ENCODE measurements around the gene LPIN1.
A peak's percentile ranks its signal among the peaks of the same experiment; 100 is the strongest.

Gene LPIN1, protein sequence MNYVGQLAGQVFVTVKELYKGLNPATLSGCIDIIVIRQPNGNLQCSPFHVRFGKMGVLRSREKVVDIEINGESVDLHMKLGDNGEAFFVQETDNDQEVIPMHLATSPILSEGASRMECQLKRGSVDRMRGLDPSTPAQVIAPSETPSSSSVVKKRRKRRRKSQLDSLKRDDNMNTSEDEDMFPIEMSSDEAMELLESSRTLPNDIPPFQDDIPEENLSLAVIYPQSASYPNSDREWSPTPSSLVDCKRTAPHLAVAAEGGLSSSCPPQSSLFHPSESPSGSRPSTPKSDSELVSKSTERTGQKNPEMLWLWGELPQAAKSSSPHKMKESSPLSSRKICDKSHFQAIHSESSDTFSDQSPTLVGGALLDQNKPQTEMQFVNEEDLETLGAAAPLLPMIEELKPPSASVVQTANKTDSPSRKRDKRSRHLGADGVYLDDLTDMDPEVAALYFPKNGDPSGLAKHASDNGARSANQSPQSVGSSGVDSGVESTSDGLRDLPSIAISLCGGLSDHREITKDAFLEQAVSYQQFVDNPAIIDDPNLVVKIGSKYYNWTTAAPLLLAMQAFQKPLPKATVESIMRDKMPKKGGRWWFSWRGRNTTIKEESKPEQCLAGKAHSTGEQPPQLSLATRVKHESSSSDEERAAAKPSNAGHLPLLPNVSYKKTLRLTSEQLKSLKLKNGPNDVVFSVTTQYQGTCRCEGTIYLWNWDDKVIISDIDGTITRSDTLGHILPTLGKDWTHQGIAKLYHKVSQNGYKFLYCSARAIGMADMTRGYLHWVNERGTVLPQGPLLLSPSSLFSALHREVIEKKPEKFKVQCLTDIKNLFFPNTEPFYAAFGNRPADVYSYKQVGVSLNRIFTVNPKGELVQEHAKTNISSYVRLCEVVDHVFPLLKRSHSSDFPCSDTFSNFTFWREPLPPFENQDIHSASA

GRCh38 chr2:11746376-11746806 lies at the start of gene LPIN1:
Gene LPIN1, plus strand, starts transcription at chr2:11746632. Its CDS starts 18,910 bp downstream, at chr2:11765542.
- DNase-seq: peak; percentile 95

GRCh38 chr2:11696736-11697102 lies 49.7 kb upstream of the LPIN1 start:
- no peak for DNase-seq

DNA sequence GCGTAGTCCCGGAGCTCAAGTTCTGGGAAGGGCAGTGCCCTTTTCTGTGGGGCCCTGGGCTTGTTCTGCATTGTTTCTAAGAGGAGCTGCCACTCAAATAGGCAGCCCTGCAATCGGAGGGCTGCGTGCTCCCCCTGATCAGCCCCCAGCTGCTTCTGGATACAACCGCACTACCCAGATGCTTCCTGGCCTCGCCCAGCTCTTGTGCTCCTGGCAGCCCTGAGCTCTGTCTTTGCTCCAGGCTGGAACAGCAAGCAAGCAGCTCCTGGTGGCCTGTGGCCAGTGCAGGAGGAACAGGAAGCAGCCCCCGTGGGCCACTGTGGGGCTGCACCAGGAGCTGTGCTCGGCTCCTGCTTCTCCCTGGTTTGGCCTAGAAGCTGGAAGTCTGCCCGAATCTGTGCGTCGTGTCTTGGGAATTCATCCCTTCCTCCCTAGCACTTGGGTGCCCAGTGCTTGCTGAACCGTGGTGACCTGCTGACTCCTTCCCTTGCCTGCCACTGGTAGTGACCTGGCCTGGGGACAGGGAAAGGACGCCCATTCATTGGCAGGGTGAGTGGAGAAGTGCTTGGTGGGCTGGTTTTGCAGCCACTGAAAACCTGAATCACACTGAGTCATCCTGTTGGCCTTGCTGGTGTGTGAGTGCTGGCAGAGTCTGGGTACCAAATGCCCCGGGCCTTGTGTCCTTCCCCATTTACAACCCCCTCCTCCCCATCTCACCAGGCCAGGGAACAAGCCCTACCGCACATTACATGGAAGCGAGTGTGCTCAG lies 49.1 kb upstream of the LPIN1 start:
- peak; percentile 57 for DNase-seq

DNA sequence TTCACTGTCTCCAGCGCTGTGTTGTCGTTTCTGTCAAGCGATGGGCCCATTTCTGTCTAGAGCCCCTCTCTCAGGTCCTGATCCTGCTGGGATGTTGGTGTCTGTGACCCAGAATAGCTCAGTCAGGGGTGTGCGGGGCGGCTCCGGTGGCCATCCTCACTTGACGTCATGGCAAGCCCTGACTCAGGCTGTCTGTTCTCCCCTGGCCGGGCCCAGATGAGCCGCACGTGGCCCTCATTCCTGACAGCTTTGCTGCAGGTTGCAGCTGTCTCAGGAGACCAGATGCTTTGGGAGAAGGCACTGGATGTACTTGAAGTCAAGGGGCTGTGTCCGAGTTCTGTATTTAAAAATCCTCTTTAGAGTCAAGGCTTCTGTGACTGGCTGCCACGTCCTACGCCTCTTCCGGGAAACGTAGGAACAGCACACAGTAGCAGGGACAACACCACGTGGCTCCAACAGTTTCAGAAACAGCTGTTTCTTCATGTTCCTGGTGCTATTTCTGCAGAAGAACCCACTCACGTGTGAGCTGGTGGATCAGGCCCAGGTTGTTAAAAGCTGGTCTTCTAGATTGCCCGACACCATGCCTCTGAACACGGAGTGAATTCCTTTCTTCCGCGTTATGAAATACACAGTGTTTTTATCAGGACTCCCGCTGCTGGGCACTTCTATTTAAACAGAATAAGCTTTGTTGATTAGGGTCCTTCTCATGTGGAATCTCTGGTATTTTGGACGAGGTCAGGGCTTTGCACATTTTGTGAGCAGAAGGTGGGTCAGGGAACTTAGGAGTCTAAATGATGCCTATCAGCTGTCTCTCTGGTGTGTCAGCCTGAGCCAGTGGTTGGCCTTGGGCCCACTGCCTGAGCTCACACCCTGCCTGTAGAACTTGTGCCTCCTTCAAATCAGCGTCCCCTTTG lies 48.2 kb upstream of the LPIN1 start:
- peak; percentile 49 for DNase-seq

DNA sequence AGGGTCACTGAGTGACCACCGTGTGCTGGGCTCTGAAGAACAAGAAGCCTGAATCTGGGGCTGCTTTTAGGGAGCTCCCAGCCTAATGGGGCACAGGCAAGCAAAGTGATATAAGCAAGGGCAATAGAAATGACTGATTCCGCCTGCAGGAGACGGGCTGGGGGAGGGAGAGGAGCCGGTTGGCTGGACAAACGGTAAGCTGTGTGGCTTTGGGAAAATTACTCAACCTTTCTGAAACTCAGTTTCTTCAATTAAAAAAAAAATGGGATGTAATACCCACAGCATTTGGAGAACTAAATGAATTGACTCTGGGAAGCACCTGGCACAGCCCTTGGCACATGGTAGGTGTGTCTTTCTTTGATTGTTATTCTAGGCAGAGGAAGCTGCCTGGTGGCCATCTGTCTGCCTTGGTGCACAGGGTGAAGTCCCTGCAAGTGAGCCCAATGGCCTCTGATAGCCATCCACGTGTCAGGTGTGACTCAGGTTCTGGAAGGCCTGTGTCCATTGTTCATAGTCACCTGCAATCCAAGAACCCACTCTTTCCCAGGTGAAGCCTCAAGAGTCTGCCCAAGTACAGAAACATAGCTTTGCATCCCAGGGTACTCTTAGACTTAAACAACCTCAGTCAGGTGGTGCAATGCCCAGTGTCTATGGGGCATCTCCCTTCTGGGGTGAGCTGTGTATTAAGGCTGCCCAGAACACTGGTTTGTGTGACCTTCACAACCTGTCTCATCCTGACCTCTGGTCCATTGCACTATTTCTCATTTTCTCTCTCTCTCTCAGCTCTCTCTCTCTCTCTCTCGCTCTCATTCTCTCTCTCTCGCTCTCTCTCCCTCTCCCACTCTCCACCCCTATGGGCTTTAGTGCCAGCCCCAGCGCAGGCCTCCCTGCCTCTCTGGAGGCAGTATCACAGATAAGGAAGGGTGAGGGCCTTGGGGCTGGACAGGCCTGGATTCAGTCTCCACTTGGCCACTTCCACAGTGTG lies 46.5 kb upstream of the LPIN1 start:
- no peak for DNase-seq

- DNase-seq: no peak
Measured at GRCh38 chr2:11701206-11701605, 45.2 kb upstream of the LPIN1 start.

DNA sequence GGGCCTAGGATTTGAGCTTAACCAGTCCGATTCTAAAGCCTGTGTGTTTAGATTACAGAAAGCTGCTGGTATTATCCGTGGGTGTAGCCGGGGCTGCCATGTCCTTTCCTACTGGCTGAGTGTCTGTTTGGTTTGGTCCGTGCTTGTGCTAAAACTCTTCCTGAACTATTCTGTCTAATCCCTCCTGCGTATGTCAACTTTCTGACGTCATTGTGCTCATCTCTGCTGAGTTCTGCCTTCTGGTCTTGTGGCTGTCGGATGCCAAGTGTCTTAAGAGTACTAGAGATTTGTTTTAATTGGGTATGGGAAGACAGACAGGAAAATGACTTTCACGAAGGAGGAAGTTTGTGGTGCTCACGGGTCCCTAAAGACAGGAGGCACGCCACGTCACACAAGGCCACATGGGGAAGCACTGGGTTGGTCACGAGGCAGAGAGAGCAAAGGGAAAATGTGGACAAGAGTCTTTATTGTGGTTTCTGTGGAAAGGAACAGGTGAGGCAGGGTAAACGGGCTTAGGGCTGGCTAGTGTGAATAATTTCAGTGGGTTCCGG lies 44.6 kb upstream of the LPIN1 start:
- DNase-seq: no peak

DNA sequence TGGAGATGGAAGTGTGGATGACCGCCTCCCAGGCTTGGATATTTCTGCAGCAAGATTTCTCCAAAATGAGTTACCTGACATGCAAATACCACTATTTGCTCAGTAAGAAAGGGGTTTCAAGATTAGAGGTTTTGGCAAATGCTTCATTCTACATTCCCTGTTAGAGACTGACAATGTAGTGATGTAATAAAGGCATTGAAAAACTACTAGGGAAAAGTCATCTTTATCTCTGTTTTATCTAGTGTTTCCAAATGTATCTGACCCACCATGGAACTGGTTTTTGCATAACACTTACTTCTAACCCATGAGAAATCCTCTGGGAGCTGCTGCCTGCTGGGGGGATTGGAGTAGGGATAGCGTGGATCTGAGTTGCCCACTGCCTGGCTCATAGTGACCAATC lies 43.5 kb upstream of the LPIN1 start:
- DNase-seq: no peak

DNA sequence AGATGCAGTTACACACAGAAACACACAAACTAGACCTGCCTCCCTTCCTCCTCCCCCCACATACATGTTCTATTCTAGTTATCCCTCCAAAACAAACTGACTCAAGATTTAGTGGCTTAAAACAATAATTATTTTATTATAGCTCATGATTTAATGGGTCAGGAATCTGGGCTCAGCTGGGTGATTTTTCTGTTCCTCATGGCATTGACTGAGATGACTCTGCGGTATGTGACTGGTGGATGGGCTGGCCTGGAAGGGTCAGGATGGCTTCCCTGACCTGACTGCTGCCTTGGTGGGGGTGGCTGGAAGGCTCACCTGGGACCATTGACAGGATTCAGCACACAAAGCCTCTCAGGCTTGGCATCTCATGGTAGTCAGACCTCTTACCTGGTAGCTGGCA lies 42.7 kb upstream of the LPIN1 start:
- DNase-seq: no peak

GRCh38 chr2:11705063-11705462 lies 41.4 kb upstream of the LPIN1 start:
- DNase-seq: no peak

GRCh38 chr2:11705711-11706110 lies 40.7 kb upstream of the LPIN1 start:
- no peak for DNase-seq

DNA sequence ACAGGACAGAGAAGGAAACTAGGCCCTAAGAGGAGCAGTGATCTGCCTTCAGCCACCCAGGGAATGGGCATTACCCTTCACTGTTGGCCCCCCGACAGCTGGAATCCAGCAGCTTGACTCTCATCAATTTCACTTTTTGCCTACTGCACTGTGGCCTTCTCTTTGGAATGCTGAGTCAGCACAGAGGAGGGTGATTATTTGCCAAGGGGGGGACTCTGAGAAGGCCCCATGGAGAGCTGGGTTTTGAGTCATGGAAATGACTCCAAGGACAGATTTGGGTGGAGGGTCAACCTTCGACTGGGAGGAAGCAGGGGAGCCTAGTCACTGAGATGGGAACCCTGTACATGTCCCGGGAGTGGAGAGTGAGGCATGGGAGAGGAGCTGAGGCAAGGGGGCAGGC lies 38.3 kb upstream of the LPIN1 start:
- no peak for DNase-seq

GRCh38 chr2:11709293-11709692 lies 37.1 kb upstream of the LPIN1 start:
- no peak for DNase-seq

DNA sequence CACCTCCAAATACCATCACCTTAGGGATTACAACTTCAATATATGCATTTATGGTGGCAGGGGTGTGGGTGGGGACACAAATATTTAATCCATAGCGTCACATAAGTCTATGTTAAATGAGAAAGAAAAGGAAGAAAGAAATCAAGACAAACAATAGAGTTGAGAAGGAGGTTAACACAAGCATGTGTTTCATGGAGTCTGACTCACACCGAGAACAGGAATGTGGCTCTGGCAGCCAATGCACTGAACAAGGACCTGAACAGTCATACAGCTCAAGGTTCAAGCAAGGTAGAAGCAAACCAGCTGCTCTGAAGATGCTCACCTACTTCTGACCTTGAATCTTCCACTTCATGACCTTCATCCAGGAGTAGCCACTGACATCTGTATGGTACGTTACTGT lies 36.2 kb upstream of the LPIN1 start:
- peak; percentile 27 for DNase-seq

- DNase-seq: peak; percentile 29
Measured at GRCh38 chr2:11710632-11711353, 35.6 kb upstream of the LPIN1 start.

DNA sequence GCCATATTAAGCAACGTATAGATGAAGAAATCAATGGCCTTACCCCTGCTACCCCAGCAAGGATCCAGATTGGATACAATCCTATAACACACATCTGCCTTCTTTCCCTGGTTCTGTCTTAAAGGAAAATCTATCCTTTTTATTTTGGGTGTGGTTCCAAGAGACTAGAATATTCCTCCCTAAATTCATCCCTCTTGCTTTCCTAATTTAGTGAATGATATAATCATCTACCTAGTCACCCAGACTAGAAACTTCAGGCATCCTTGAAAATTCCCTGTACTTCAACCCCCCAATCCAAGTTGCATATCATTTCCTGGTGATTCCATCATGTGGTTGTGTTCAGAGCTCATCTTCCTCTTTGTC lies 35.1 kb upstream of the LPIN1 start:
- no peak for DNase-seq

DNA sequence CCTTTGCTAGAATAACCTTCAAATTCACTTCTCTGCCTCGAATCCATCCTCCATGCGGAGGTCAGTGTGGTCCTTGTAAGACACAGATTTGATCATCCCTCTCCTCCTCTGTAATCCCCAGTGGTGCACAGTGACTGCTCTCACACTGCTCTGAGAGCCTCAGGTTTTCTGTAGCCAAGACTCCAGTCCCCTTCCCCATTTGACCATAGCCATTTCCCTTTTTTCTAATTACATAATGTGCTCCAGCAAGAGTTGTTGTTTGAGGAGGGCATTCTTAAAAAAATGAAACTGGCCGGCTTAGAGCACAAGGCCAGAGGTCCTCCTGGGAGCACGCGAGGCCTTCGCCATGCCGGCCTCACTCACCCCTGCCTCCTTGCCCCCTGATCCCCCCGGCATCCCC lies 34.7 kb upstream of the LPIN1 start:
- no peak for DNase-seq

DNA sequence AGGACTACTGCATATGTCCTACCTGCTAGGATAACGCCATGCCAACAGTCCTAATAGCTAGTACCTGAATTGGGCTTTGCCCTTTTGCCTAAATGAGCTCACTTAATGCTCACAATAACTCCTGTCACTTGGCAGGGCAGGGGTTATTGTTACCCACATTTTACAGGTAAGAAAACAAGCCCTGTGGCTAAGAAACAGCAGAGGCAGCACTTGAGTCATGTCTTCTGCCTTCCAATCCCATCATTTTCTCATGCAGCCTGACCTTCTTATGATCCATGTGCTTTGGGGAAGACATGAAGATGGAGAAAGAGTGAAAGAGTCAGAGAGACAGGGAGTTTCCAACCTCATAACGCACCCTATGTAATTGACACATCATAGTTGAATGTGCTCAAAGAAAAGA lies 33.6 kb upstream of the LPIN1 start:
- DNase-seq: no peak

- DNase-seq: no peak
Measured at GRCh38 chr2:11713815-11714214, 32.6 kb upstream of the LPIN1 start.

Data from femur (tissue), 1 donor.